Transverse colon (tissue), 4 donors: ENCODE measurements around the gene CD79B. TPM values are rescaled to one million over a fixed set of nuclear protein-coding genes. Genes with fewer than 3 reads are reported as not detected.

Experiments used
- DNase-seq: peaks from one replicate; pipeline ENCODE4 v3.0.0-alpha.2; 2019
- H3K27ac ChIP-seq, 4 donors: fragments of 200-600 bp; sonication (generic); 2 replicates each; pipeline ENCODE4 v1.5.1; 2016 to 2018; ENCODE audit warnings: inconsistent platforms in 4 of 4
- H3K27me3 ChIP-seq: fragments of 200-600 bp; sonication (generic); 2 replicates; pipeline ENCODE4 v1.5.1; 2017; ENCODE audit warnings: inconsistent platforms
- H3K36me3 ChIP-seq, 4 donors: fragments of 200-600 bp; sonication (generic); 2 replicates each; pipeline ENCODE4 v1.5.1; 2017 to 2019; ENCODE audit warnings: inconsistent platforms in 4 of 4
- H3K4me1 ChIP-seq, 4 donors: fragments of 200-600 bp; sonication (generic); 2 replicates each; pipeline ENCODE4 v1.5.1; 2017 to 2020; ENCODE audit warnings: inconsistent platforms in 4 of 4
- H3K4me3 ChIP-seq, 4 donors: fragments of 200-600 bp; sonication (generic); 1 replicate in 1 of 4; 2 replicates in 3 of 4; pipeline versions ENCODE4 v1.5.1 to v1.6.1; 2017 to 2019; ENCODE audit warnings: inconsistent platforms in 4 of 4
- H3K9me3 ChIP-seq, 2 donors: fragments of 200-600 bp; sonication (generic); 2 replicates each; pipeline ENCODE4 v1.5.1; 2017 to 2019; ENCODE audit warnings: inconsistent platforms in 2 of 2
- CTCF ChIP-seq, 5 experiments: fragments of 200-600 bp in 3 of 5; fragments of 450-650 bp in 2 of 5; sonication (generic) in 3 of 5; IDR thresholded peaks; 1 replicate in 2 of 5; 2 replicates in 3 of 5; pipeline ENCODE4 v1.5.1; 2016 to 2017; ENCODE audit warnings: antibody characterized with exemption in 5 of 5, inconsistent platforms in 3 of 5, mild to moderate bottlenecking in 2 of 5, moderate library complexity in 1 of 5
- EP300 ChIP-seq: sonication (generic); formaldehyde crosslinking; IDR thresholded peaks from one replicate; pipeline ENCODE4 v1.6.1; 2017; ENCODE audit warnings: antibody characterized with exemption, low read depth
- POLR2A ChIP-seq: fragments of 450-650 bp; IDR thresholded peaks from one replicate; pipeline ENCODE4 v1.6.1; 2016; ENCODE audit warnings: antibody characterized with exemption, mild to moderate bottlenecking, moderate library complexity
- POLR2AphosphoS5 ChIP-seq, 3 donors: sonication (generic); formaldehyde crosslinking; IDR thresholded peaks; one replicate each; pipeline ENCODE4 v1.6.1; 2016; ENCODE audit warnings: antibody characterized with exemption in 3 of 3
- WGBS, 2 donors: methylation state at CpG; one replicate each; pipeline ENCODE4 v1.1.5; 2018; ENCODE audit warnings: low coverage in 1 of 2; 5-methylcytosine and 5-hydroxymethylcytosine counted together
- in situ Hi-C, 4 donors: fragments of 200-750 bp; cut with MboI; loops; one replicate each; pipeline versions ENCODE4 v1.15.0 to v1.15.1; 2017; ENCODE audit warnings: low sequenced_read_pairs in 3 of 4, low pct_ligation_motif_present in 1 of 4, low pct_unique_long_range_greater_than_20kb in 1 of 4
- intact Hi-C: fragments of 100-400 bp; cut with DNase I; formaldehyde crosslinking; loops from one replicate; pipeline ENCODE4 v1.15.1; 2023; ENCODE audit warnings: low total_unique reads
- total RNA-seq, 4 donors: library from RNA; depleted of rRNA; stranded (reverse); fragments of >200 nt; gene quantifications; one replicate each; pipeline ENCODE4 v1.1.0, GENCODE V29; 2016

The CD79B gene
- total RNA-seq, 4 donors from 2014 or later: 0.68 to 38.9 (median 20.0) TPM; not detected in 1

DNA sequence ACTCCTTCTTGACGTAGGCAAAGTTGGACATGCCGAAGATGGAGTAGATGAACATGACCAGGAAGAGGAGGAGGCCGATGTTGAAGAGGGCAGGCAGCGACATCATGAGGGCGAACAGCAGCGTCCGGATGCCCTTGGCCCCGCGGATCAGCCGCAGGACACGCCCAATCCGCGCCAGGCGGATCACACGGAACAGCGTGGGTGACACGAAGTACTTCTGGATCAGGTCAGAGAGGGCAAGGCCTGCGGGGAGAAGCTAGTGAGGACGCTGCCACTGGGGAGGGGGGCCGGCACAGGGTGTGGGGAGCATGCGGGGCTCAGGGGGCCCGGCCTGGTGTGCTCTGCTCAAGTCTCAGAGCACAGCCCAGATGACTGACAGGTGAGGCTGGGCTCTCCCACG lies 9.6 kb upstream of the CD79B start:
- Histone ChIP-seq H3K27ac (no peak overlapping the region), H3K9me3 (no peaks in the 10 kb centered on the region), H3K27me3 (no peaks in the 10 kb centered on the region), H3K36me3 (no peaks in the 10 kb centered on the region), H3K4me3 (no peak overlapping the region), H3K4me1 (peaks cover 0 to 8% (median 0%) of the 10 kb centered on the region in 4 donors)
- no peak for DNase-seq
- 88 to 89% methylated on average over 3 to 23 of the region's 23 CpGs for WGBS, 2 donors
- TF ChIP-seq POLR2A: no peak
- TF ChIP-seq EP300: no peak
- intact Hi-C loops (no loop called here), in situ Hi-C loops (no loop called here)

DNA sequence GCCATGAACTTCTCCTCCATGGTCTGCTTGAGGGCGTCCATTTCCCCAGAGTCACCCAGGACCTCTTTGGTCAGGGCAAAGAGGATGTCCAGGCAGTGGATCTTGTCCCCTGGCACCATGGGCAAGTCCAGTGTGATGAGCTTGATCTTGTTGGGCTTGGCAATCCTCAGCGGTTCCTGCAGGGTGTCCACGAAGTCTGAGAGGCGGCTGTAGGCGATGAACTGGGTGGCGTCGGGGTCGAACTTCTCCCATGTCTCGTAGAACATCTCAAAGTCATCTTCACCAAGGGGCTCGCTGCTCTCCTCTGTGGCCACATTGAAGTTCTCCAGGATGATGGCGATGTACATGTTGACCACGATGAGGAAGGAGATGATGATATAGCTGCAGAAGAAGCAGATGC lies 9.0 kb upstream of the CD79B start:
- Histone ChIP-seq H3K27ac (no peak overlapping the region), H3K27me3 (no peaks in the 10 kb centered on the region), H3K4me1 (peaks cover 0 to 2% (median 0%) of the 10 kb centered on the region in 4 donors), H3K36me3 (no peaks in the 10 kb centered on the region), H3K4me3 (no peak overlapping the region), H3K9me3 (no peaks in the 10 kb centered on the region)
- no peak for DNase-seq
- 97% methylated on average over 12 of the region's 12 CpGs; no CpG with 5 or more reads in 1 of the 2 donors for WGBS, 2 donors
- TF ChIP-seq CTCF (IDR thresholded peaks at IDR 0.05) (no peak), POLR2A (no peak), EP300 (no peak), POLR2AphosphoS5 (IDR thresholded peaks at IDR 0.05) (no peak)
- in situ Hi-C loops: no loop called here
- intact Hi-C loops: no loop called here

- WGBS, 2 donors: 90% methylated on average over 12 of the region's 14 CpGs; no CpG with 5 or more reads in 1 of the 2 donors
- Histone ChIP-seq H3K27me3 (no peaks in the 10 kb centered on the region), H3K27ac (no peak overlapping the region), H3K4me3 (no peak overlapping the region), H3K36me3 (no peaks in the 10 kb centered on the region), H3K9me3 (no peaks in the 10 kb centered on the region), H3K4me1 (no peaks in the 10 kb centered on the region)
- in situ Hi-C loops: no loop called here
- no peak for DNase-seq
- intact Hi-C loops: no loop called here
- TF ChIP-seq POLR2AphosphoS5 (IDR thresholded peaks at IDR 0.05): no peak
- TF ChIP-seq CTCF (IDR thresholded peaks at IDR 0.05): no peak
- no peak for TF ChIP-seq POLR2A
- TF ChIP-seq EP300: no peak
Observed at GRCh38 chr17:63940584-63940983, 8.5 kb upstream of the CD79B start.

GRCh38 chr17:63939884-63940283 lies 7.8 kb upstream of the CD79B start:
- Histone ChIP-seq H3K36me3 (no peaks in the 10 kb centered on the region), H3K9me3 (no peaks in the 10 kb centered on the region), H3K4me3 (no peak overlapping the region), H3K27ac (no peak overlapping the region), H3K27me3 (no peaks in the 10 kb centered on the region), H3K4me1 (no peaks in the 10 kb centered on the region)
- WGBS, 2 donors: 88 to 100% methylated on average over 2 to 6 of the region's 6 CpGs
- in situ Hi-C loops (no loop called here), intact Hi-C loops (no loop called here)
- TF ChIP-seq CTCF (IDR thresholded peaks at IDR 0.05) (no peak), POLR2A (no peak), EP300 (no peak), POLR2AphosphoS5 (IDR thresholded peaks at IDR 0.05) (no peak)
- DNase-seq: no peak

- no peak for TF ChIP-seq EP300
- TF ChIP-seq CTCF (IDR thresholded peaks at IDR 0.05): no peak
- no peak for TF ChIP-seq POLR2AphosphoS5 (IDR thresholded peaks at IDR 0.05)
- no peak for TF ChIP-seq POLR2A
- H3K27me3 ChIP-seq: no peaks in the 10 kb centered on the region
- intact Hi-C loops: no loop called here
- H3K4me3 ChIP-seq: no peak overlapping the region
- DNase-seq: no peak
- 89 to 92% methylated on average over 2 to 9 of the region's 9 CpGs for WGBS, 2 donors
- in situ Hi-C loops: no loop called here
- H3K9me3 ChIP-seq: no peaks in the 10 kb centered on the region
- no peaks in the 10 kb centered on the region for H3K36me3 ChIP-seq
- no peak overlapping the region for H3K27ac ChIP-seq
- no peaks in the 10 kb centered on the region for H3K4me1 ChIP-seq
Observed at GRCh38 chr17:63939401-63939800, 7.3 kb upstream of the CD79B start.
